Coronary artery (tissue), 2 donors: ENCODE data around the gene RHBDD3.

Experiments used
- DNase-seq: peaks from one replicate; pipeline ENCODE4 v3.0.0-alpha.2; 2017; ENCODE audit warnings: low spot score
- H3K27ac ChIP-seq, 2 donors: fragments of 200-600 bp; sonication (generic); one replicate each; pipeline ENCODE4 v1.5.1; 2016 to 2019
- H3K4me3 ChIP-seq: fragments of 200-600 bp; sonication (generic); 2 replicates; pipeline ENCODE4 v1.5.1; 2016; ENCODE audit warnings: mild to moderate bottlenecking, moderate library complexity
- TF ChIP-seq, protein P1 (sequence below): fragments of 200-600 bp; sonication (generic); IDR thresholded peaks from one replicate; pipeline ENCODE4 v1.5.1; 2019; ENCODE audit warnings: antibody characterized with exemption

RHBDD3 gene

DNA sequence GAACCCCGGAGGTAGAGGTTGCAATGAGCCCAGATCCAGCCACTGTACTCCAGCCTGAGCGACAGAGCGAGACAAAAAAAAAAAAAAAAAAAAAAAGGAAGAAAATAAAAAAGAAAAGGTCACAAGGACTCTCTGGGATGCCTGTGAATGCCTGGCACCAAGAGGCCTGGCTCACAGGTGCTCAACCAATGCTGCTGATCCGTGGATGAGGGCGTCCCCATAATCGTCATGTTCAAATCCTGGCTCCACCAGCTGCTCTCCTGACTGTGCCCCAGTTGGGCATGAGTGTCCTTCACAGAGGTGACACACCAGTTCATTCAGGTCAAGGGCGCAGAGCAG lies 38.0 kb upstream of the RHBDD3 start:
- TF ChIP-seq, protein P1, sequence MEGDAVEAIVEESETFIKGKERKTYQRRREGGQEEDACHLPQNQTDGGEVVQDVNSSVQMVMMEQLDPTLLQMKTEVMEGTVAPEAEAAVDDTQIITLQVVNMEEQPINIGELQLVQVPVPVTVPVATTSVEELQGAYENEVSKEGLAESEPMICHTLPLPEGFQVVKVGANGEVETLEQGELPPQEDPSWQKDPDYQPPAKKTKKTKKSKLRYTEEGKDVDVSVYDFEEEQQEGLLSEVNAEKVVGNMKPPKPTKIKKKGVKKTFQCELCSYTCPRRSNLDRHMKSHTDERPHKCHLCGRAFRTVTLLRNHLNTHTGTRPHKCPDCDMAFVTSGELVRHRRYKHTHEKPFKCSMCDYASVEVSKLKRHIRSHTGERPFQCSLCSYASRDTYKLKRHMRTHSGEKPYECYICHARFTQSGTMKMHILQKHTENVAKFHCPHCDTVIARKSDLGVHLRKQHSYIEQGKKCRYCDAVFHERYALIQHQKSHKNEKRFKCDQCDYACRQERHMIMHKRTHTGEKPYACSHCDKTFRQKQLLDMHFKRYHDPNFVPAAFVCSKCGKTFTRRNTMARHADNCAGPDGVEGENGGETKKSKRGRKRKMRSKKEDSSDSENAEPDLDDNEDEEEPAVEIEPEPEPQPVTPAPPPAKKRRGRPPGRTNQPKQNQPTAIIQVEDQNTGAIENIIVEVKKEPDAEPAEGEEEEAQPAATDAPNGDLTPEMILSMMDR = no peak
- Histone ChIP-seq H3K4me3 (peak overlapping the region; percentile 98), H3K27ac (peak overlapping the region in 1 of 2 donors; percentile 95)
- DNase-seq = no peak

DNA sequence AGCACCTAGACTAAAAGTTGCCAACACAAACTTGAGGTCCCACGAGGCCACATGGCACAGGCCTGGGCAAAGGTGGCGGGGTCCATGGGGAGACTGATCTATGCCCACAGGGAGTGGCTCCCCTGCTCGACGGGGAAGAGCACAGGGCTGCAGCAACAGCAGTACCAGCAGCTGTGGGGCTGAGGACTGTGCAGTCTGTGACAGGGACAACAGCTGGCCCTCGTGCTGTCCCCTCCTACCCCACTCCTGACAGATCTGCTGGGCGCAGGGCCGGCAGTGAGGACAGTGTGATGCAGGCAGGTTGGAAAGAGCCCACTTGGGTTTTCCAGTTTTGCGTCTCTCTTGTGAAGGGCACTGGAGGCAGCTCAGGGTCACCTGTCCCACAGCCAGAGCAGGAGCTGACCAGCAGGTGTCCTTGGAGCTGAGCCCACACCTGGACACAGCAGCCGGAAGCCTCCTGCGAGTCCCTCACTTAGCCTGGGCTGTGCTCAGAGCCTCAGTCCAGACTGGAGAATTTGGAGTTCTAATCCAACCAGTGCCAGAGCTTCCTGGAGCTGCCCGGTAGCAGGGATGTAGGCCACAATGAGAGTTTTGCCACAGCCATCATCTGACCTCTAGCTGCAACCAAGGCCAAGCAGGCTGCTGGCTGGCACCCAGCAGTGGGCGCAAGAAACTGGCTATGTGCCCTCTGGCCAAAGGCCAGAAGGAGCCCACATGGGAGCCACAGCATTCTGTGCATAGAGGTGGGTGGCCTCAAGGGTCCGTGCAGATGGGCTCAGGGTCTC lies 35.1 kb upstream of the RHBDD3 start:
- DNase-seq = no peak
- TF ChIP-seq, protein P1 = no peak
- no peak overlapping the region for H3K4me3 ChIP-seq
- peak overlapping the region in 1 of 2 donors; percentile 32 for H3K27ac ChIP-seq

DNA sequence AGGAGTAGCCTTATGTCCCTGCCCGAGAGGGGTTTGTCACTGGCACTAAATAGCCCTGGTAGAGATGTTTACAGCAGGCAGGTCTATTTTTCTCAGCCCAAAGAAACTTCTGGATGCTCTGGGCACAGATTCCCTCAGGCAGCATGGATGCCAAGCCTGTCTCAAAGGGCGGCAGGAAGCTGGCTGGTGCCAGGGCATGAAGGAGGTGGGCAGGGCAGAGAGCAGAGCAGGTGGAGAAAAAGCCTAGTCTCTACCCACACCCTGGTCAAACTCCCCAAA lies 34.6 kb upstream of the RHBDD3 start:
- Histone ChIP-seq H3K4me3 (no peak overlapping the region), H3K27ac (peak overlapping the region in 1 of 2 donors; percentile 19)
- TF ChIP-seq, protein P1 = no peak
- no peak for DNase-seq

DNA sequence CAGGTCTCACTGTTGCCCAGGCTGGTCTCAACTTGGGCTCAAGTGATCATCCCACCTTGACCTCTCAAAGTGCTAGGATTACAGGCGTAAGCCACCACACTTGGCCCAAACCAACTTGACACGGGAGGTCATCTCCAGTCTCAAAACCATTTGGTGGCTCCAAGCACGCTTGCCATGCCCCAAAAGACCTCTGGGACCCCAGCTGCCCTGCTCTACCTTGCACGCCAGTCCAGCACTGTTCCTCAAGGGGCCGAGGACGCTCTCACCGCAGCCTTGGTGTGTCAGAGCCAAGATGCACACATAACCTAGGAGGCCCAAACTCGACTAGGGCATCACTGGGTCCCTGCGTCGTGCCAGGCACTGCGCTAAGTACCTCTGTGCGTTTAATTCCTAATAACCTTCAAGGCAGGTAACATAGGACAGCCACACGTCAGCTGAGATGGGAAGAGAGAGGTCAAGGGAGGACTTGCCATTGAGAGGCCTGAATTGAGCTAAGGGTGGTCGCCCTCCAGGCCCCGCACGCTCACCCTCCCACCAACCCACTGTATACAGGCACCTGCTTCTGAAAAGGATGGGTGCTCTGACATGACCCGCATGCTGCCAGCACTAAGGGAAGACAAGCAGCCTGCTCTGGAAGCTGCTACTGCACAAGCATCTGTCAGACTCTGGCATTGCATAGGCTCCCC lies 34.1 kb upstream of the RHBDD3 start:
- TF ChIP-seq, protein P1 = no peak
- H3K4me3 ChIP-seq = no peak overlapping the region
- no peak for DNase-seq
- peak overlapping the region in 1 of 2 donors; percentile 19 for H3K27ac ChIP-seq

DNA sequence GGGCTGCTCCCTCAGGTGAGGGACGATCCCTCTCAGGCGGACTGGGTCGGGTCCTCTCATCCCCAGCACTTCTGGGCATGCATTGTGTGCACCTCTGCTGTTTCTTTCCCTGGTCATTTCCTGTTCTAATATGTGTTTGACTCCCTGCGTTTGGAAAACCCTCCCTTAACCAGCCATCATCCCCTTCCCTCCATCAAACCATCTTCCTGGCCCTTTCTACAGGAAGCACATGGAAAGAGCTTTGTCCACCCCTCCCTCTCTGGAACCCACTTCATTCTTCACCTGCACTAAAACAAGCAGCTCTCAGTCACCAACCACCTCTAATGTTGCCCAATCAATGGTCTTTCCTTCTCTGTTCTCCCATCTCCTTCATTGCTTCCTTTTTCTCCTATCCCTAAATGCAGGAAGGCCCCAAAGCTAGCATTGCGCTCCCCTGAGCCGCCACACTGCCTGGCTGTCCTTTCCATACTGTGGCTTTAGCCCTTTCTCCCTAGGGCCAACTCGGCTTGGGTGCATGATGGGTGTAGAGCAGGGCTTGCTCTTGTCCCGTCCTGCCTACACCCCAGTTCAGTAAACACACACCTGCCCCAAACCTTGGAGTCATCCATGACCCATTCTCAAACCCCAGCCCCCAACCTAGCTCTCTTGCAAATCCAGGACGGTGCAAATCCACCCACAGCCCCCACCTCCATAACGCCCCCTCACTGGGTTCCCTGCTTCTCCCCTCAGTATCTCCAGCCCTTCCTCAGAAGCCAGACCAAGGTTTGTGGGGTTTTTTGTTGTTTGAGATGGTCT lies 33.2 kb upstream of the RHBDD3 start:
- no peak for DNase-seq
- Histone ChIP-seq H3K27ac (no peak overlapping the region), H3K4me3 (no peak overlapping the region)
- TF ChIP-seq, protein P1 = no peak

DNA sequence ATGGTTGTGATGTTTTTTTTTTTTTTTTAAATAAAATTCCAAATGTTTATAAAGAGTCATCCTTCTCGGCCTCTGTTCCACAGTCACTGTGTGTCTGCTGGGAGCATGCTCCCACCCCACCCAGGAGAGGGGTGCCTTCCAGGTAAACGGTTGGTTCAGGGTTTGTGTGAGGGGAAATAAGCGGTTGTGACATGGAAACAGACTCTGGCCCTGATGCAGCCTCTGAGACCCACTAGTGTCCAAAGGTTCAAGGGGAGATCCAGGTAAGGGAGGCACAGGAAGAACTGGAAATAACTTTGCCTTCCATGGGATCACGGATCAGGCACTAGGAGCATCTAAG lies 32.7 kb upstream of the RHBDD3 start:
- no peak for DNase-seq
- TF ChIP-seq, protein P1 = no peak
- Histone ChIP-seq H3K27ac (no peak overlapping the region), H3K4me3 (no peak overlapping the region)
